OCI-LY3 (cell line): ENCODE data around the gene KLK14.

Experiments
- EZH2phosphoT487 ChIP-seq: fragments of 200-600 bp; shearing (Covaris generic); IDR thresholded peaks from 2 replicates; pipeline ENCODE4 v1.6.1; 2018; ENCODE audit warnings: antibody characterized with exemption, mixed run types, low read depth
- TF ChIP-seq, protein P1 (sequence below): fragments of 200-600, 300-600 bp; sonication (generic); IDR thresholded peaks from 2 replicates; pipeline ENCODE4 v1.5.1; 2014; ENCODE audit warnings: antibody characterized with exemption, low read length, low read depth

DNA sequence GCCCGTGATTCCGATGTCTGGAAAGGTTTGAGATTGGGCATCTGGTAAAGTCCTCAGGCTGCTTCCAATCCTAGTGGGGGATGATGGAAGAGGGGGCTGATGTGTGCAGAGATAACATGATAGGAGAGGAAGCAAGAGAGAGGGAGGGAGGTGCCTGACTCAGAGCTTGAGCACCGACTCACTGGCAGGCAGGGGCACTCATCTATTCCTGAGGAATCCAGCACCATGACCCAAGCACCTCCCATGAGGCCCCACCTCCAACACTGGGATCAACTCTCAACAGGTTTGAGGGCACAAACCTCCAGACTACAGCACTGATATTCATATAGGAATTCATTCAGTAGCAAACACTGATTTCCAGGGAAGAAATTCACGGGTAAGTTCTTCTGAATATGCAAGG lies 36.4 kb upstream of the KLK14 start:
- TF ChIP-seq, protein P1, sequence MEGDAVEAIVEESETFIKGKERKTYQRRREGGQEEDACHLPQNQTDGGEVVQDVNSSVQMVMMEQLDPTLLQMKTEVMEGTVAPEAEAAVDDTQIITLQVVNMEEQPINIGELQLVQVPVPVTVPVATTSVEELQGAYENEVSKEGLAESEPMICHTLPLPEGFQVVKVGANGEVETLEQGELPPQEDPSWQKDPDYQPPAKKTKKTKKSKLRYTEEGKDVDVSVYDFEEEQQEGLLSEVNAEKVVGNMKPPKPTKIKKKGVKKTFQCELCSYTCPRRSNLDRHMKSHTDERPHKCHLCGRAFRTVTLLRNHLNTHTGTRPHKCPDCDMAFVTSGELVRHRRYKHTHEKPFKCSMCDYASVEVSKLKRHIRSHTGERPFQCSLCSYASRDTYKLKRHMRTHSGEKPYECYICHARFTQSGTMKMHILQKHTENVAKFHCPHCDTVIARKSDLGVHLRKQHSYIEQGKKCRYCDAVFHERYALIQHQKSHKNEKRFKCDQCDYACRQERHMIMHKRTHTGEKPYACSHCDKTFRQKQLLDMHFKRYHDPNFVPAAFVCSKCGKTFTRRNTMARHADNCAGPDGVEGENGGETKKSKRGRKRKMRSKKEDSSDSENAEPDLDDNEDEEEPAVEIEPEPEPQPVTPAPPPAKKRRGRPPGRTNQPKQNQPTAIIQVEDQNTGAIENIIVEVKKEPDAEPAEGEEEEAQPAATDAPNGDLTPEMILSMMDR, result no peak
- no peak for TF ChIP-seq EZH2phosphoT487
